CD14-positive monocyte (primary cell): ENCODE measurements around the gene FBXL13. TPM values are rescaled to one million over a fixed set of nuclear protein-coding genes. Genes with fewer than 3 reads are reported as not detected.

ENCODE experiments used
- DNase-seq, 3 donors: peaks; one replicate each; pipeline ENCODE4 v3.0.0-alpha.2; 2011 to 2022
- H2AFZ ChIP-seq: 2 replicates; pipeline ENCODE4 v1.6.0; 2012; ENCODE audit warnings: mild to moderate bottlenecking, low read depth, low read length, inconsistent platforms; ENCODE audit not compliant: insufficient read depth, poor library complexity, severe bottlenecking
- H3K27ac ChIP-seq, 2 donors: 1 replicate in 1 of 2; 2 replicates in 1 of 2; pipeline ENCODE4 v1.5.1; 2012 to 2013; ENCODE audit warnings: low read length in 2 of 2, control low read depth in 1 of 2, inconsistent platforms in 1 of 2, low read depth in 1 of 2, mild to moderate bottlenecking in 1 of 2
- H3K27me3 ChIP-seq, 2 donors: one replicate each; pipeline versions ENCODE4 v1.6.0 to v1.6.1; 2011 to 2013; ENCODE audit warnings: low read length in 2 of 2; ENCODE audit not compliant: control insufficient read depth in 2 of 2, insufficient read depth in 2 of 2
- H3K36me3 ChIP-seq, 2 donors: replicated peaks in 1 of 2; 1 replicate in 1 of 2; 2 replicates in 1 of 2; pipeline versions ENCODE4 v1.5.1 to v1.6.1; 2012 to 2013; ENCODE audit warnings: low read length in 2 of 2, control low read depth in 1 of 2, inconsistent platforms in 1 of 2, mild to moderate bottlenecking in 1 of 2; ENCODE audit not compliant: insufficient read depth in 2 of 2, control insufficient read depth in 1 of 2
- H3K4me1 ChIP-seq, 2 donors: 1 replicate in 1 of 2; 2 replicates in 1 of 2; pipeline versions ENCODE4 v1.5.1 to v1.6.1; 2012 to 2013; ENCODE audit warnings: low read length in 2 of 2, control low read depth in 1 of 2, inconsistent platforms in 1 of 2, mild to moderate bottlenecking in 1 of 2, moderate library complexity in 1 of 2; ENCODE audit not compliant: insufficient read depth in 2 of 2, control insufficient read depth in 1 of 2
- H3K4me2 ChIP-seq: replicated peaks from 2 replicates; pipeline ENCODE3; 2012; ENCODE audit warnings: low read length, moderate library complexity, mild to moderate bottlenecking; ENCODE audit not compliant: poor library complexity, severe bottlenecking; ENCODE audit errors: extremely low read depth
- H3K4me3 ChIP-seq, 3 experiments: fragments of 200-600 bp in 1 of 3; sonication (generic) in 1 of 3; replicated peaks in 1 of 3; 1 replicate in 2 of 3; 2 replicates in 1 of 3; pipeline ENCODE4 v1.5.1; 2011 to 2013; ENCODE audit warnings: low read length in 3 of 3, mild to moderate bottlenecking in 3 of 3, control low read depth in 2 of 3, low read depth in 2 of 3, inconsistent platforms in 1 of 3, moderate library complexity in 1 of 3
- H3K79me2 ChIP-seq: 2 replicates; pipeline ENCODE4 v1.6.0; 2012; ENCODE audit warnings: mild to moderate bottlenecking, control low read depth, inconsistent platforms, low read length, moderate library complexity; ENCODE audit not compliant: insufficient read depth
- H3K9ac ChIP-seq: 2 replicates; pipeline ENCODE4 v1.6.0; 2017; ENCODE audit warnings: low read length, mild to moderate bottlenecking; ENCODE audit not compliant: insufficient read depth, poor library complexity, severe bottlenecking
- H3K9me3 ChIP-seq, 2 donors: replicated peaks in 1 of 2; 1 replicate in 1 of 2; 2 replicates in 1 of 2; pipeline versions ENCODE4 v1.5.1 to v1.6.1; 2012 to 2013; ENCODE audit warnings: low read length in 2 of 2, control low read depth in 1 of 2; ENCODE audit not compliant: control insufficient read depth in 1 of 2, insufficient read depth in 1 of 2
- H4K20me1 ChIP-seq: 2 replicates; pipeline ENCODE4 v1.6.0; 2012; ENCODE audit warnings: mild to moderate bottlenecking, low read length, control low read depth, moderate library complexity; ENCODE audit not compliant: insufficient read depth
- H3K27ac Mint-ChIP-seq, 7 donors: one replicate each; pipeline ENCODE4 v1.8.0; 2020; ENCODE audit warnings: mild to moderate bottlenecking in 7 of 7, mixed read lengths in 7 of 7, moderate library complexity in 6 of 7, inconsistent platforms in 2 of 7
- H3K27me3 Mint-ChIP-seq, 3 donors: one replicate each; pipeline ENCODE4 v1.8.0; 2021 to 2022; ENCODE audit warnings: low read depth in 3 of 3, mild to moderate bottlenecking in 3 of 3, mixed read lengths in 3 of 3, moderate library complexity in 3 of 3, inconsistent platforms in 1 of 3
- H3K36me3 Mint-ChIP-seq, 2 donors: one replicate each; pipeline ENCODE4 v1.8.0; 2020; ENCODE audit warnings: mixed read lengths in 2 of 2, inconsistent platforms in 1 of 2, mild to moderate bottlenecking in 1 of 2
- H3K4me1 Mint-ChIP-seq: one replicate; pipeline ENCODE4 v1.8.0; 2020; ENCODE audit warnings: mild to moderate bottlenecking, mixed read lengths
- H3K4me3 Mint-ChIP-seq, 2 donors: one replicate each; pipeline ENCODE4 v1.8.0; 2020; ENCODE audit warnings: mild to moderate bottlenecking in 2 of 2, mixed read lengths in 2 of 2, moderate library complexity in 1 of 2
- H3K9me3 Mint-ChIP-seq, 7 donors: one replicate each; pipeline ENCODE4 v1.8.0; 2020 to 2022; ENCODE audit warnings: mixed read lengths in 7 of 7, mild to moderate bottlenecking in 6 of 7, moderate library complexity in 6 of 7, inconsistent platforms in 2 of 7
- whole genome bisulfite sequencing: methylation state at CpG from one replicate; pipeline ENCODE4 v1.1.5; 2013; ENCODE audit warnings: missing lambda C conversion rate; ENCODE audit not compliant: insufficient coverage; 5-methylcytosine and 5-hydroxymethylcytosine counted together
- intact Hi-C, 2 donors: fragments of 100-400 bp; cut with micrococcal nuclease; formaldehyde crosslinking; loops; one replicate each; pipeline versions ENCODE4 v1.15.0 to v1.15.1; 2023
- polyA plus RNA-seq, 3 donors: library from polyadenylated mRNA; depleted of rRNA in 1 of 3; unstranded in 2 of 3; stranded (reverse) in 1 of 3; fragments of 300-500 nt in 2 of 3; fragments of >200 nt in 1 of 3; fragmentation: Illumina TruSeq in 2 of 3; gene quantifications; 1 replicate in 2 of 3; 2 replicates in 1 of 3; pipeline ENCODE4 v1.2.3, GENCODE V29; 2012 to 2021
- TF ChIP-seq, protein P1 (sequence below): fragments of 200-600 bp; IDR thresholded peaks from one replicate; pipeline ENCODE4 v1.8.0; 2022; ENCODE audit warnings: antibody characterized with exemption, mild to moderate bottlenecking

The FBXL13 gene
- polyA plus RNA-seq, 3 donors: 0.05 TPM; not detected in 2

- no peaks in the 10 kb centered on the region for H4K20me1 ChIP-seq
- no peak overlapping the region for H3K4me3 ChIP-seq
- no peaks in the 10 kb centered on the region for H3K36me3 ChIP-seq
- no peak for DNase-seq
- Mint-ChIP-seq H3K27ac (no peak overlapping the region), H3K9me3 (peaks cover 0 to 2% (median 0%) of the 10 kb centered on the region in 7 donors), H3K36me3 (peaks cover 12 to 14% of the 10 kb centered on the region in 2 donors), H3K27me3 (peaks cover 0 to 2% (median 0%) of the 10 kb centered on the region in 3 donors), H3K4me1 (peaks cover 22% of the 10 kb centered on the region), H3K4me3 (no peak overlapping the region)
- no CpG with 5 or more reads among the region's 4 CpGs for WGBS
- H3K4me2 ChIP-seq: no peak overlapping the region
- H3K9ac ChIP-seq: no peak overlapping the region
- TF ChIP-seq, protein P1, sequence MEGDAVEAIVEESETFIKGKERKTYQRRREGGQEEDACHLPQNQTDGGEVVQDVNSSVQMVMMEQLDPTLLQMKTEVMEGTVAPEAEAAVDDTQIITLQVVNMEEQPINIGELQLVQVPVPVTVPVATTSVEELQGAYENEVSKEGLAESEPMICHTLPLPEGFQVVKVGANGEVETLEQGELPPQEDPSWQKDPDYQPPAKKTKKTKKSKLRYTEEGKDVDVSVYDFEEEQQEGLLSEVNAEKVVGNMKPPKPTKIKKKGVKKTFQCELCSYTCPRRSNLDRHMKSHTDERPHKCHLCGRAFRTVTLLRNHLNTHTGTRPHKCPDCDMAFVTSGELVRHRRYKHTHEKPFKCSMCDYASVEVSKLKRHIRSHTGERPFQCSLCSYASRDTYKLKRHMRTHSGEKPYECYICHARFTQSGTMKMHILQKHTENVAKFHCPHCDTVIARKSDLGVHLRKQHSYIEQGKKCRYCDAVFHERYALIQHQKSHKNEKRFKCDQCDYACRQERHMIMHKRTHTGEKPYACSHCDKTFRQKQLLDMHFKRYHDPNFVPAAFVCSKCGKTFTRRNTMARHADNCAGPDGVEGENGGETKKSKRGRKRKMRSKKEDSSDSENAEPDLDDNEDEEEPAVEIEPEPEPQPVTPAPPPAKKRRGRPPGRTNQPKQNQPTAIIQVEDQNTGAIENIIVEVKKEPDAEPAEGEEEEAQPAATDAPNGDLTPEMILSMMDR: no peak
- H2AFZ ChIP-seq: no peak overlapping the region
- no peak overlapping the region for H3K27ac ChIP-seq
- H3K9me3 ChIP-seq: no peaks in the 10 kb centered on the region
- H3K27me3 ChIP-seq: no peaks in the 10 kb centered on the region
- no peaks in the 10 kb centered on the region for H3K79me2 ChIP-seq
- H3K4me1 ChIP-seq: peaks cover 19 to 24% of the 10 kb centered on the region in 2 donors
- intact Hi-C loops: no loop called here
These were observed 260.5 kb downstream of the FBXL13 start for GRCh38 chr7:102814025-102814471.

GRCh38 chr7:102813191-102814024, 261.2 kb downstream of the FBXL13 start:
- Histone ChIP-seq H2AFZ (no peak overlapping the region), H3K9ac (no peak overlapping the region), H3K36me3 (no peaks in the 10 kb centered on the region), H3K79me2 (no peaks in the 10 kb centered on the region), H3K27me3 (no peaks in the 10 kb centered on the region), H4K20me1 (no peaks in the 10 kb centered on the region), H3K4me1 (peaks cover 19 to 24% of the 10 kb centered on the region in 2 donors), H3K9me3 (no peaks in the 10 kb centered on the region), H3K4me3 (no peak overlapping the region), H3K27ac (no peak overlapping the region), H3K4me2 (no peak overlapping the region)
- intact Hi-C loops: no loop called here
- no peak overlapping the region for H3K4me3 Mint-ChIP-seq
- H3K27ac Mint-ChIP-seq: peak overlapping the region in 1 of 7 donors; percentile 3
- H3K36me3 Mint-ChIP-seq: peaks cover 16 to 18% of the 10 kb centered on the region in 2 donors
- H3K4me1 Mint-ChIP-seq: peaks cover 22% of the 10 kb centered on the region
- TF ChIP-seq, protein P1: no peak
- no peak for DNase-seq
- WGBS: no CpG with 5 or more reads among the region's 2 CpGs
- peaks cover 0 to 2% (median 0%) of the 10 kb centered on the region in 3 donors for H3K27me3 Mint-ChIP-seq
- peaks cover 0 to 2% (median 0%) of the 10 kb centered on the region in 7 donors for H3K9me3 Mint-ChIP-seq
